Epithelial cell of prostate (primary cell): ENCODE results near the gene CXXC4.

Experiments used
- DNase-seq: peaks from one replicate; pipeline ENCODE4 v3.0.0-alpha.2; 2011; ENCODE audit warnings: low read depth, low spot score
- H3K27ac ChIP-seq: fragments of 450-650 bp; 2 replicates; pipeline ENCODE4 v1.5.1; 2017; ENCODE audit warnings: mild to moderate bottlenecking

The CXXC4 gene

GRCh38 chr4:104494822-104495559 lies at the start of gene CXXC4:
Gene CXXC4 (minus strand): TSS chr4:104494894. CDS start chr4:104491802, 3,092 bp downstream.
- DNase-seq: no peak
- H3K27ac ChIP-seq: no peak within 1 kb of the TSS

GRCh38 chr4:104533156-104533555 lies 38.5 kb upstream of the CXXC4 start:
- no peak for DNase-seq
- no peak overlapping the region for H3K27ac ChIP-seq

GRCh38 chr4:104532677-104533076 lies 38.0 kb upstream of the CXXC4 start:
- no peak overlapping the region for H3K27ac ChIP-seq
- DNase-seq: no peak

- no peak for DNase-seq
- no peak overlapping the region for H3K27ac ChIP-seq
Observed at GRCh38 chr4:104531390-104531789, 36.7 kb upstream of the CXXC4 start.

GRCh38 chr4:104530426-104530825 lies 35.7 kb upstream of the CXXC4 start:
- DNase-seq: no peak
- no peak overlapping the region for H3K27ac ChIP-seq

GRCh38 chr4:104524591-104524990 lies 29.9 kb upstream of the CXXC4 start:
- H3K27ac ChIP-seq: no peak overlapping the region
- no peak for DNase-seq

- no peak for DNase-seq
- H3K27ac ChIP-seq: no peak overlapping the region
Observed at GRCh38 chr4:104524026-104524425, 29.3 kb upstream of the CXXC4 start.

- H3K27ac ChIP-seq: no peak overlapping the region
- DNase-seq: no peak
Observed at GRCh38 chr4:104519588-104519987, 24.9 kb upstream of the CXXC4 start.

- H3K27ac ChIP-seq: no peak overlapping the region
- no peak for DNase-seq
Observed at GRCh38 chr4:104516884-104517283, 22.2 kb upstream of the CXXC4 start.

- no peak for DNase-seq
- no peak overlapping the region for H3K27ac ChIP-seq
Observed at GRCh38 chr4:104508224-104508623, 13.5 kb upstream of the CXXC4 start.

- no peak for DNase-seq
Observed at GRCh38 chr4:104507112-104507511, 12.4 kb upstream of the CXXC4 start.

GRCh38 chr4:104504536-104504935 lies 9.8 kb upstream of the CXXC4 start:
- DNase-seq: no peak
- H3K27ac ChIP-seq: no peak overlapping the region

More at GRCh38 chr4:104507112-104507511, 12.4 kb upstream of the CXXC4 start:
- H3K27ac ChIP-seq: no peak overlapping the region

GRCh38 chr4:104502471-104502870 lies 7.8 kb upstream of the CXXC4 start:
- no peak for DNase-seq
- no peak overlapping the region for H3K27ac ChIP-seq

GRCh38 chr4:104501290-104501689 lies 6.6 kb upstream of the CXXC4 start:
- no peak for DNase-seq

GRCh38 chr4:104500442-104500841 lies 5.7 kb upstream of the CXXC4 start:
- H3K27ac ChIP-seq: no peak overlapping the region
- DNase-seq: no peak

More at GRCh38 chr4:104501290-104501689, 6.6 kb upstream of the CXXC4 start:
- no peak overlapping the region for H3K27ac ChIP-seq

GRCh38 chr4:104494185-104494584 lies 509 bp downstream of the CXXC4 start:
- no peak for DNase-seq
- no peak overlapping the region for H3K27ac ChIP-seq

GRCh38 chr4:104493081-104493831 lies 1.4 kb downstream of the CXXC4 start:
- DNase-seq: no peak
- H3K27ac ChIP-seq: no peak overlapping the region

- H3K27ac ChIP-seq: no peak overlapping the region
- no peak for DNase-seq
Observed at GRCh38 chr4:104492183-104492771, 2.4 kb downstream of the CXXC4 start.

GRCh38 chr4:104491481-104492182 lies 3.1 kb downstream of the CXXC4 start:
- no peak for DNase-seq
- no peak overlapping the region for H3K27ac ChIP-seq

- H3K27ac ChIP-seq: no peak overlapping the region
- DNase-seq: no peak
Observed at GRCh38 chr4:104490770-104491480, 3.8 kb downstream of the CXXC4 start.
